Measurements from ENCODE around the gene GSK3B. TPM values are rescaled to one million over a fixed set of nuclear protein-coding genes. Genes with fewer than 3 reads are reported as not detected.

GSK3B gene
- total RNA-seq, 1 experiment from 2014 or later = 46.5 TPM

- no peak for DNase-seq (ENCODE audit: low read depth)
These were observed 210.1 kb downstream of the GSK3B start for GRCh38 chr3:119884161-119884557.

GRCh38 chr3:119883461-119884160 lies 210.6 kb downstream of the GSK3B start:
- no peak for DNase-seq (ENCODE audit: low read depth)

DNA sequence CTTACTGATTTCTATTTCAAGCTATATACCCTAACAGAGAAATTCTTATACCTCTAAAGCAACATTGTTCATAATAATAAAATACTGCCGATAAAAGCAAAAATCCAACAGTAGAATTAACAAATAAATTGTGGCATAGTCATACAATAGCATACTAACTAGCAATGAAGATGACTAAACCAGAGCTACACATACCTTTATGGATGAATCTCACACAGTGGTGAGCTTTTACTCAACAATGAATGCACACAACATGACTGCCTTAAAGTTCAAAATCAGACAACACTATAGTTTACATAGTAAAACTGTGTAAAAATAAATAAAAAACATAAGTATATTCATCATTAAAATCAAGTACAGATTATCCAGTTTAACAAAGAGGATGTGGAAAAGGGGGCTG lies 213.3 kb downstream of the GSK3B start:
- no peak for DNase-seq (ENCODE audit: low read depth)

- DNase-seq (ENCODE audit: low read depth) = no peak
These were observed 220.6 kb downstream of the GSK3B start for GRCh38 chr3:119873646-119874045.

GRCh38 chr3:119872773-119873172 lies 221.5 kb downstream of the GSK3B start:
- no peak for DNase-seq (ENCODE audit: low read depth)

DNA sequence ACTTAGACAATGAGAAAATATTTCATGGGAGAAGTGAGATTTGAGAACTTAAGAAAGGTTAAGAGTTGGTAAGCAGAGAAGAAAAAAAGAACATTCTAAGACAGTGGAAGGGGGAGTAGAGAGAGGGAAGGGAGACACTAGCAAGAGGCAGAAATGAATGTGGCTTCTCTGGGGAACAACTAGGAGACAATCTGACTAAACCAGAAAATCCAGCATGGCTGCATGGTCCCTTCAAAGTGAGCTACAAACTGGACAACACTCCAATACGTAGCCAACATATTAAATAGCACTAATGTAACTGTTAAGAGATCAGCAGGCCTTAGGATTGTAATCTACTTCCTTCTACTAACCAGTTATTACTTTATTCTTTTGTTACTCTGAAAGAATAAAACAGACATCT lies 222.7 kb downstream of the GSK3B start:
- DNase-seq (ENCODE audit: low read depth) = no peak

DNA sequence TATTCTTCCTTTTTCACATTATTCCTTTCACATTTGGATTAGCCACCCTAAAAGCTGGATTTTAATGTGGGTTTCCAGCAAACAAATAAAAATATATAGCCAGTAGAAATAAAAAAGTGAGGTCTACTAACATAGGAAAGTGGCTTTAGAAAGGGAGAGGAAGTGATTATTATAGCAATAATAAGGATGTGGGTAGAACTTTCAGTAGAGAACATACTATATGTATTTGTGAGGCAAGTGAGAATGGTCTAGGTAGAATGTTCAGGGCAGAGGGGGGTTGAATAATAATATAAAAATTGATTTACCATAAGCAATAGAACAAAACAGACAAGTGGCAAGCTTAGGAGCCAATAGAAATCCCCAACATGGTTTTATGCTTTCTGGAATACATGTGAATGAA lies 223.7 kb downstream of the GSK3B start:
- no peak for DNase-seq (ENCODE audit: low read depth)

DNA sequence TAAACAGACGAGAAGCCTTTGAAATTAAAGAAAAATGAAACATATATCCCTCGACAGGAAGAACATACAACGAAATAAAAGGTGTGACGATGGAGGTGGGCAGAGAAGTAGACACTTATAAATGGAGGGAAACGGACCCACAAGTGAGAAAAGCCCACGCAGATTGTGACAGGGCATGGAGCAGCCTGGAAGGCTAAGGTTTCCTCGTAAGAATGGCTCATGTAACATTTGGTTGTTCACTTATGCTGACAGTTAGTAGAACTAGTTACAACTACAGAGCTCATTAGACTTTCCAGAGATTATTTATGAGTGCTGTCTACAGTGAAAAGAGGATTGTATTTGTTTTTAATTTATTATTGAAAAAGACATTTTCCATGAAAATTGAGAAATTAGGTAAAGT lies 229.8 kb downstream of the GSK3B start:
- DNase-seq (ENCODE audit: low read depth) = no peak

GRCh38 chr3:119862616-119863015 lies 231.6 kb downstream of the GSK3B start:
- no peak for DNase-seq (ENCODE audit: low read depth)

- no peak for DNase-seq (ENCODE audit: low read depth)
These were observed 232.6 kb downstream of the GSK3B start for GRCh38 chr3:119861681-119862080.

DNA sequence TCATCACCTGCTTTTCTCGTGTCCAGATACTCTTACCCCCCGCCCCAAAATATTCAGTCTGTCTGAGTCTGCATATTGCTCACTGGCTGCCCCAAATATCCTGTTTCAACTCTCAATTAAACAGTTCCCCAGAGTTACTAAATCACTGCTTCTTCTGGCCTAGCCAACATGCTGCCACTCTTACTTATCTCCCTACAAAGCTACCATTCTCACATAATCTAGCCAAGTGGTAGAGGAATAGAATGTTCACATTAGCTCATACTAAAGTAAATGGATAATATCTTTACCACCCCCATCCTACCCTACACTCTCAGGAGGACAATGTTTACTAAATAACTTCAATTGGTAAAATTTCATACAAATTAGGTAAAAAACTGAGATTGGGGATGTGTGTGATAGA lies 234.5 kb downstream of the GSK3B start:
- DNase-seq (ENCODE audit: low read depth) = no peak

- DNase-seq (ENCODE audit: low read depth) = no peak
These were observed 235.3 kb downstream of the GSK3B start for GRCh38 chr3:119858957-119859356.

DNA sequence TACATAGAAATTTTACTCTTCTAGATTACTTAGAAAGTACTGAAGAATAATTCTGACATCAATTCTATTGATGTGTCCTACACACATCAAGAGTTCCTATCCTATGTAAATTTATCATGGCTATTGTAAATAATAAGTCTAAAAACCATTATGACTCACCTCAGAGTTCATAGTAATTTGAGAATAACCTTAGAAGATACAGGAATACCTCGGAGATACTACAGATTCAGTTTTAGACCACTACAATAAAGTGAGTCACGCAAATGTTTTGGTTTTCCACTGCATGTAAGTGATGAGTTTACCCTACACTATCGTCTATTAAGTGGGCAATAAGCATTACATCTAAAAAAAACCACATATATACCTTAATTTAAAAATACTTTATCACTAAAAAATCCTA lies 237.6 kb downstream of the GSK3B start:
- no peak for DNase-seq (ENCODE audit: low read depth)

DNA sequence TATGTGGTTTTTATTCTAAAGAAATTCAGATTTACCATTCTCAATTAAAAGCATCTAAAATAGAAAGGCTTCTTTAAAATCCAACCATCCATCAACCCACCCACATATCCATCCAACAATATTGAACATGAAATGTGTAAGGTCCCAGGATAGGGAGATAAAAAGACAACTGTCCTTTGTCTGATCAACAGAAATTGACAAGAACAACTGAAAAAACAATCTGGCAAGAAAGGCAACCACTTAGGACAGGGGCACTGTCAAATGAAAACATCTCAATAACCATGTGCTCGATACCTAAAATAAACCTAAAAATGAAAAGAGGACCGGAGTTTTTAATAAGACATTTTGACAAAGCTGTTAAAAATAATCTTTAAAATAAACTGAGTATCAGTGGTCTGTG lies 245.1 kb downstream of the GSK3B start:
- peak; percentile 73 for DNase-seq (ENCODE audit: low read depth)

DNA sequence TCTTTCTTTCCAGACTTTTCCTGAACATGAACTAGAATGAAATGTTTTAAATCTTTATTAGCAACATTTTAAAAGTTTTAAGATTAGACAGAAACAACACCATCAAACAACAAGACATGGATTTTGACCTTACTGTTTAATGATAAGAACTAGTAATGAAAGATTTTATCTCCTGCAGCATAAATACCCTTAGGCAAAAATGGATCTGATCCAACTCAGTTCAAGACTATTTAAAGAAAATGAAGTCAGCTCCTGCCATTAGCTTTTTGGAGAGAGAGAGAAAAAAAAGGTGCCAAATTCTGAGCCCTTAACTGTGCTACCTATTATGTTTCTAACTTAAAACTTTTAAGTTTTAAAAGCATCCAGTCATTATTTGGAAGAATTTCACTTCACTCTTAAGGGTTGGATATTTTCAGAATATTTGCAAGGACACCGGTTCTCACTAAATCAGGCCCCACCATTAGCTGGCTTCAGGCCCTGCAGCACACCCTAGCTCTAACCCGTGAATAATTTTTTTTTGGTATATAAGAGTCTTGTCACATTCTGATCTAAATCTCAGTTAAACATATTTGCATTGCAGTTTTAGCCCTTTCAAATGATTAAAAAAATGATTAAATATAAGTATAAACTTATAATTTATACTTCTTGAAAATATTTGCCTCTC lies 252.3 kb downstream of the GSK3B start:
- DNase-seq (ENCODE audit: low read depth) = no peak

DNA sequence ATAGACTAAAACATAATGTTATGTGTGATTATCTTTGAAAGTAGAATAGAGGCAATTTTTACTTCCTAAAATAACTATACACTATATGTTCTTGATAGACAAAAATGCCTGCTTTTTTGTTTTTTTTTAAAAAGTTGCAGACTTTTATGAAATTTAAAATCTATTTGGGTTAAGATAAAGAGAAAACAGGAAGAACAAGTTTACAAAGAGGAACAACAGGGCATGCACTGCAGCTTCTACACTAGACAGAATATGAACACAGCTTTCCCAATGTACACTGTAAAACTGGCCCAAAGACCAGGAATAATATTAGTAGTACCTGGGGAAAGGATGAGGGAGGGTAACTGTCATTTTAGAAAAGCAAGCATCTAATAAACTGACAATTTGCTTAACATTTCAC lies 258.7 kb downstream of the GSK3B start:
- DNase-seq (ENCODE audit: low read depth) = no peak

DNA sequence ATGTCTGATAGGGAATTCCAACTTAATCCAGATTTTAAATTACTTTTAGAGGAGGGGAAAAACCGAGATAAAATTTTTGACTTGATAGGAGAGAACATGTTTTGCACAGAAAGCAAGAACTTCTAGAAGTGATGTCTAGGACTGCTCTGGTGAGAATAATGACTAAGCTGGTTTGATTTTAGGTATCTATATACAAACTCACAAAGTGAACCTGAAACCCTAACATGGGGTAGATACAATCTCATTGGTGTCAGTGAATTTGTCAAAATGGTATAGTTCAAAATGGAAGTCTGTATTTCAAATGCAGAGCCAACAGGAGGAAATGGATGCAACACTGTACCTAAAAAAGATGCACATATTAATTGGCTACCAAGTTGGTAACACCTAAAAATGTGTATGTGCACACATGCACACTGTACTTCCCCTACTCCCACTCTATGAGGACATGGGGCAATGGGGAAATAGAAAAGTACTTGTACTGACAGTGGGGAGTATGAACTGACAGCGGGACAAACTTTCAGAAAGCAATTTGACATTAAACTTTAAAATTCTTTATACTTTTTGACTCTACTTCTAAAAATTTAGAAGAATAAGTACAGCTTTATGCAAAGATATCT lies 259.4 kb downstream of the GSK3B start:
- DNase-seq (ENCODE audit: low read depth) = no peak

DNA sequence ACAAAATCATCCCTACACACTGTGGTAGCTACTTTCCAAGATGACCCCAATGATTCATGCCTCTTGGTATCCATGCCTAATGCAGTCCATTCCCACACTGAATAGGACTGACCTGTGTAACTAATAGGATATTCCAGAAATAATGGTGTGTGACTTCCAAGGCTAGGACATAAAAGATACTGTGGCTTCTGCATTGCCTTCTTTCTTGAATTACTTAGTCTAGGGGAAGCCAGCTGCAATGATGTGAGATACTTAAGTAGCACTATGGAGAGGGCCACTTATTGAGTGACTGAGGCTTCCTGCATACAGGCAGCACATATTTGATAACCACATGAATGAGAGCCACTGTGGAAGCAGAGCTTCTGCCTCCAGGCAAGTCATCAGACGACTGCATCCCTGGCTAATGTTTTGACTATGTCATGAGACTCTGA lies 262.3 kb downstream of the GSK3B start:
- peak; percentile 72 for DNase-seq (ENCODE audit: low read depth)

DNA sequence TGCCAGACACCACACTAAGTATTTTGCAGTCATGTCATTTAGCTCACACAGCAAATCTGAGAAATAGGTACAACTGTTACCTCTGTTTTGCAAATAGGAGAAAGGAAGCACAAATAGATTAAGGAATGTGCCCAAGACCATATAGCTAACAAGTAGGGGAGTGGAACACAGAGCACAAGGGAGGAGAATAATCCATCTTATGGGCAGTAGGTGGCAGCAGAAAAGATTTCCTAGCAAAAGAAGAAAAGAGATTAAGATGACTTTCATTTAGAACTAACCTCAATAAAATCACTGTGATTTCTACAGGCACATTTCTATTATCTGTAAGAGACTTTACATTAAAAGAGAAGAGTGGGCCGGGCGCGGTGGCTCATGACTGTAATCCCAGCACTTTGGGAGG lies 263.2 kb downstream of the GSK3B start:
- DNase-seq (ENCODE audit: low read depth) = no peak

DNA sequence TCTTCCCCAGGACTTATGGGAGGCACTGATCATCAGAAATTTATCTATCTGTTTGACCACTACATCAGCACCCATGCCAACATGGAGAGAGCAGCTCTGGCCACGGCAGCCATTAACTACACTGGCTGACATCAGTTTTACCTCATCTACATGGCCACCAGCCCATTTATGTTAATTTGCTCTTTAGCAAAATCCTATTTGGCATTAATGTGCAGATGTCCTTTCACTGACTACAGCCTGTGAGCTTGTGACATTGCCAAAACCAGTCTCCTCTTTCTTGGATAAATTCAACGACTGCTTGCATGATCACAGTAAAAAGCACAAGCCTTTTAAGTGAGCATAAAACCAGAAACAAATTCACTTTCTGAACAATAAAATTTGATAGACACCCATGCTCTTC lies 264.8 kb downstream of the GSK3B start:
- no peak for DNase-seq (ENCODE audit: low read depth)

DNA sequence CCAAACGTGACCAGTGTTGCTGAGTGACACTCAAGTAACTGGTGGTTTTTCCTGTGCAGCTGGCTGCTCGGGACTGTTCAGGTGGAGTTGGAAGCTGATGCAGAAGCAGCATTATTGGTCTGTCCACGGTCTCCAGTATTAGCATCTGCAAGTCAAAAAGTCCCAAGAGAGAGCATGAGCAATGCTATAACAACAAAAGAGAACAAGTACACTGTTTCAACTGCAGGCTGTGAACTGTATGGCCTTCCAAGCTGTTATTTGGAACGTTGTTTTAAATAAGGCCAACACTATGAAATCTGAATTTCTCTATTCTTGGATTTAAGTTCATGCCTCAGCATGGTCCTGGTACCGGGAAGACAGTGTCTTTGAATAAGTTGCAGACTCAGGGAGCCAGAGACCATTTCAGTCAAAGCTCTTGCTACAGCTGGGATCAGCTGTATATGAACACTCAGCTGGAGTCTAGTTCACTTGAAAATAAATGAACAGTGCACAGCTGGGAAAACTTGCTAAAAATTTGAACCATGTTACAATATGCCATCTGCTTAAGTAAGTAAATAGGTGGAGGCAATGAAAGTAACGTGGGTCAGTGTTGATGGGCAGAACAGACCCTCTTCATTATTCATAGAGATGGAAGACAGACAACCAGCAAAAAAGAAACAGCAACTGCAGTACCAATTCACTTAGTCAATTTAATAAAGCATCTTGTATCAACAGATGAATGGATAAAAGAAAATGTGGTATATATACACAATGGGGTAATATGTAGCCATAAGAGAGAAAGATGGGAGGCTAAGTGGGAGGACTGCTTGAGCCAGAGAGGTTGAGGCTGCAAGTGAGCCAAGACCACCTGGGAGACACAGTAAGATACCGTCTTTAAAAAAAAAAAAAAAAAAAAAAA lies 267.3 kb downstream of the GSK3B start:
- DNase-seq (ENCODE audit: low read depth) = peak; percentile 50

DNA sequence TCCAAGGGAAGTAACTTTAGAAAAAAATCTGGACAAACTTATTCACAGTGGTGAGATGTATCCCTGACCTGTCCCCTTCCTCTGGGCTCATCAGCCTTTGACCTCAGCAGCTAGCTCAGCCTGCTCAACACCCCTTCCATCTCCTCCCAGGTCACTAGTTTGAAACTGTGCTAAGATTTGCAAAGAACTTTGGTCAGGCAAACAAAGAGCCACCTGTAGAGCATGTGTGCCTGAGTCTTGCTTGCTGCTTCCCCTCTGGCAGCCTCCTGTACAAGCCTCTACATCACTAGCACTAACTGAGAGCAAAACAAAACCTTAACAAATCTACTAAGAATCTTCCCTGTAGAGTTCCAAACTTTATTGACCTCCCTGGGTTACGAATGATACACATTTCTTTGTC lies 268.4 kb downstream of the GSK3B start:
- DNase-seq (ENCODE audit: low read depth) = no peak

All from LHCN-M2 (cell line).